Neural progenitor cell (in vitro differentiated cells): ENCODE data around the gene PRSS12.

Experiments used
- EZH2 ChIP-seq: fragments of 200-600 bp; sonication (generic); IDR thresholded peaks from 2 replicates; pipeline ENCODE4 v1.6.1; 2017; ENCODE audit warnings: antibody characterized with exemption, mild to moderate bottlenecking, moderate library complexity
- EZH2phosphoT487 ChIP-seq: fragments of 200-600 bp; sonication (generic); IDR thresholded peaks from 2 replicates; pipeline ENCODE4 v1.6.1; 2017; ENCODE audit warnings: antibody characterized with exemption
- TF ChIP-seq, protein P1 (sequence below): fragments of 200-600 bp; sonication (generic); IDR thresholded peaks from 2 replicates; pipeline ENCODE4 v1.5.1; 2017; ENCODE audit warnings: antibody characterized with exemption, mild to moderate bottlenecking

GRCh38 chr4:118372251-118372650 is 19.4 kb upstream of the PRSS12 start:
- TF ChIP-seq, protein P1, sequence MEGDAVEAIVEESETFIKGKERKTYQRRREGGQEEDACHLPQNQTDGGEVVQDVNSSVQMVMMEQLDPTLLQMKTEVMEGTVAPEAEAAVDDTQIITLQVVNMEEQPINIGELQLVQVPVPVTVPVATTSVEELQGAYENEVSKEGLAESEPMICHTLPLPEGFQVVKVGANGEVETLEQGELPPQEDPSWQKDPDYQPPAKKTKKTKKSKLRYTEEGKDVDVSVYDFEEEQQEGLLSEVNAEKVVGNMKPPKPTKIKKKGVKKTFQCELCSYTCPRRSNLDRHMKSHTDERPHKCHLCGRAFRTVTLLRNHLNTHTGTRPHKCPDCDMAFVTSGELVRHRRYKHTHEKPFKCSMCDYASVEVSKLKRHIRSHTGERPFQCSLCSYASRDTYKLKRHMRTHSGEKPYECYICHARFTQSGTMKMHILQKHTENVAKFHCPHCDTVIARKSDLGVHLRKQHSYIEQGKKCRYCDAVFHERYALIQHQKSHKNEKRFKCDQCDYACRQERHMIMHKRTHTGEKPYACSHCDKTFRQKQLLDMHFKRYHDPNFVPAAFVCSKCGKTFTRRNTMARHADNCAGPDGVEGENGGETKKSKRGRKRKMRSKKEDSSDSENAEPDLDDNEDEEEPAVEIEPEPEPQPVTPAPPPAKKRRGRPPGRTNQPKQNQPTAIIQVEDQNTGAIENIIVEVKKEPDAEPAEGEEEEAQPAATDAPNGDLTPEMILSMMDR, result no peak
- TF ChIP-seq EZH2phosphoT487, result no peak
- TF ChIP-seq EZH2, result no peak
